DMS153 treated with DMSO at 0.1 percent for 48 hours (cell line): Measurements from ENCODE around the gene ITGA4.

Experiments
- DNase-seq: peaks from one replicate; lab custom pipeline; 2025; ENCODE audit not compliant: unreplicated experiment; lab: John Stamatoyannopoulos, UW

ITGA4 gene

GRCh38 chr2:181457741-181458425, 697 bp downstream of the ITGA4 start:
- DNase-seq = no peak

DNA sequence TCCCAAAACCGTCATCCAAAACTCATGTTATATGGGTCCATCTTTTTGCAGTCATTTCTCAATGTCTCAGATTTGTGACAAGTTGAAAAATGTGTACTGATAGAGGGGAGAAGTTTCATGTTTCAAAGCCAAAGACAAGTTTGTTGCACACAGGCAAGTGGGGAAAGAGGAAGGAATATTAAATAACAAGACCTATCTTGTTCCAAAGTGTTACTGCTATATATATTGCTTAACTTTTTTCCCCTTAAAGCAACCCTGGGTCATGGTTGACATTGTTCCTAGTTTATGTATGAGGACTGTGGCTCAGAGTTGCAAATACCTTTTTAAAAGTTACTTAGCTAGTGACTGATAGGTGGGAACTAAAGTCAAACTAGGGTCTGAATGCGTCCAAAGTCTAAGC, 1.7 kb downstream of the ITGA4 start:
- no peak for DNase-seq

DNA sequence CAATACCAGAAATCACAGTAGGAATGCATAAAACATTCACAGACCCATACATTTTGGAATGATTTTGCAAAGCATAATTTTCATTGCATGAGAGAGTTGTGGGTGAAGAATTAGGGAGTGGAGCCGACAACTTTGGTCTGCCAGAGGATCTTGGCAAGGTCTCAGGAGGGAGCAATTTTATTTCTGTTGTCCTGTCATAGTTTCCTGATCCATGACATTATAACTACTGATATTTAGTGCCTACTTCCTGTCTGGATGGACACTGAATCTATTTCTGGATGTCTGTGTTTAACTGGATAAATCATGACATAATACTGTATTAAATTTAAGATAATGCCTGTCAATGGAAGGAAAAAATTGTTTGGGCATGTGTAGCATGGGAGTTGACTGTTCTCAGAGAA, 2.4 kb downstream of the ITGA4 start:
- DNase-seq = no peak

GRCh38 chr2:181461056-181461997, 4.1 kb downstream of the ITGA4 start:
- DNase-seq = no peak

DNA sequence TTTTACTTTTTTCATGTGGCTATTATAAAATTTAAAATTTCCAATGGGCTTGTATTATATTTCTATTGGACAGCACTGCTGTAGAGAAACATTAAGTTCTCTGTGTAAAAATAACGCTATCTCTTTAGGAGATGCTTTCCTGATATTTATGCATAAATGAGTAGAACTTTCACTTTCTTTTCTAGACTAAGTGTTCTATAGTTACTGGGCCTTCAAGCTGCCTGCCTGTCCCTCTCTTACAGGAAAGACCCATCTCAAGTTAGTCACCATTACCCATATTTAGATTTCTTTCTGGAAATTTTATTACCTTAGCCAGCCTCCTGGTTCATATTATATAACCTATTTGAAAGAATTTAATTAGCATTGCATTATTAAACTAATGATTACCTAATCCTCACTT, 4.8 kb downstream of the ITGA4 start:
- no peak for DNase-seq

DNA sequence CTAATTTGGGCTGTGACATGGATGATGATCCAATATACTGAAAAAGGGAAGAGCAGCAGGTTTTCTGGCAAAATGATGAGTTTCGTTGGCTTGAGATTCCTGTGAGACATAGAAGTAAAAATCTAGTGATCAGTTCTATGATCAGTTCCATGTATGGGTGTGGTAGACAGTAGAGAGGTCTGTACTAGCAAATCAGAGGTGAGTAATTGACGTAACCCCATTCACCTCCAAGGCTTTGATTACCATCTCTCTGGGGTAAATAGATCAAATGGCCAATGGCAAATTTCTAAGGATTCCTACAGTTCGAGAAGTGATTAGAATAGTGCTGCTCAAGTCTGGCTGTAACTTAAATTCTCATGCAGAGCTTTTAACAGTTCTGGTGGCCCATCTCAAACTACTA, 6.4 kb downstream of the ITGA4 start:
- DNase-seq = no peak

DNA sequence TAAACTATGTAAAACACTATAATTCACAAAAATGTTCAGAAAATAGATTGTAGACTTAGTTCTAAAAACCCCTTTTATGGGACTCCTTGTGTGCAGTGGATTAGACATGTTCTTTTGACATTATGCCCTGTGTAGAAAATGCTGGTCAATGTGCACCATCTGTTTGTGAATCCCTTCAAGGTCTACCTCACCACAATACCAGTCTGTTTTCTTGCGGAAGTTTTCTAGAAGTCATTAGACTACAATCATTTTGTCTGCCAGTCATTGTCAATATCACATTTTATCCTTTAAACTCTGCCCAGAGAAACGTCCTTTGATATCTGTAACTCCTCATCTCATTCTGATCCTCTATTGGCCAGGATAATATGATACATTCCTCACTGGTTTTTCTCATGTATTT, 7.8 kb downstream of the ITGA4 start:
- DNase-seq = no peak

- DNase-seq = no peak
Measured at GRCh38 chr2:181465676-181466375, 8.6 kb downstream of the ITGA4 start.

GRCh38 chr2:181466661-181467576, 9.7 kb downstream of the ITGA4 start:
- DNase-seq = peak; percentile 23

DNA sequence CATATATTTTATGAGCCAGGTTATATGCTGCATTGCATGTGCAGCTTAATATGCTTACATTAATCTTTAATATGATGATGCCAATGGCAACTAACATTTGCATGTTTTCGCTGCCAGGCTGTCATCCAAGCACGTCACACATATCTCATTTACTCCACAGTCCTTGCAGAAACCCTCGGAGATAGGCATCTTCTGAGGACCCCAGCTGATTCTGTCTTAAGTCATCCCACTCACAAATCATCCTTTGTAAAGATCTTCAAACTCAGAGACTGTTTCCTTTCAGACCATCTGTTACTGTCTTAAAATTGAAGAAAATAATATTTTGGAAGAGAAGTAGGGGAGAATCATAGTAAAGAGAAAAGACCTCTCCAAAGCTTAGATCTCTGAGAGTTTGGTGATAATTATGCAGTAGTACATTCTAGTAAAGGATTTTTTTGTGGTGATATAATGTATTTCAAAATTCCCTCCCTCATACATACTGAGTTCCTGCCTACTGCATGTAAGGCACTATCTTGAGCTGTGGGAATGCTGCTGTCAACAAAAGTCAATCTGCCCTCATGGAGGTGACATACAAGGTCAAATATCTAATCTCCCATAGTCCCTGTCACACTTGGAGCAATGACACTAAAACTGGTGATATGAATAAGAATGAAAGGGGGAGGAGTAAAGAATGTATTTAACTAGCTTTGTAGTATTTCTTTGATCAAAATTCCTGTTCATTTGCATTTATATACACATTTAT, 11.0 kb downstream of the ITGA4 start:
- DNase-seq = no peak

GRCh38 chr2:181468811-181469210, 11.6 kb downstream of the ITGA4 start:
- DNase-seq = no peak

GRCh38 chr2:181471226-181471625, 14.0 kb downstream of the ITGA4 start:
- no peak for DNase-seq

DNA sequence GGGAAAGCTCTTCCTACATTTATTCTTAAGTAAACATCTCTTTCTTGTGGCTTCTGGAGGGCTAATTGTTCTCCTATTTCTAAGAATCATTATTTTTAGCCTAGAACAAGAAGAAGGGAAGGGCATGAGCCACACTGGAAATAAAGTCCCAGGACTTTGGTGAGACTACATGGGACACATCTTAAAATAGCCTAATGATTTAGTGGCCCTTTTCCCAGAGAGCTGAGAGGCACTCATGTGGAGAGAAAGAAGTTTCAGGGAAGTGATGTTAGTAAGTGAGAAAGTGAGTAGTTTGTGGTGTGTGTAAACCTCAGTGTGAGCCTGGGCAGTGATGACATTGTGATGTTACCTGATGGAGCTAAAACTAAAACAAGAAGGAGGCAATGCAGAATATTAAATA, 14.6 kb downstream of the ITGA4 start:
- DNase-seq = no peak

DNA sequence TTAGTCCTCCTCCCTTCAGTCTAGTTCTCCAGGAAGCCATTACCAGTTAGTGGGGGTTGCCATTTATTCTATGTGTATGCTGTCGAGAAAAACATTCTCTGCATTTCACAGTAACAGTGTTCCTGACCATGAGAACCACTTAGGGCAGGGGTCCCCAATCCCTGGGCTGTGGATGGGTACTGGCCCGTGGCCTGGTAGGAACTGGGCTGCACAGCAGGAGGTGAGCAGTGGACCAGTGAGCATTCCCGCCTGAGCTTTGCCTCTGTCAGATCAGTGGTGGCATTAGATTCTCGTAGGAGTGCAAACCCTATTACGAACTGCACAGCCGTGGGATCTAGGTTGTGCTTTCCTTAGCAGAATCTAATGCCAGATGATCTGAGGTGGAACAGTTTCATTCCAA, 15.8 kb downstream of the ITGA4 start:
- no peak for DNase-seq

DNA sequence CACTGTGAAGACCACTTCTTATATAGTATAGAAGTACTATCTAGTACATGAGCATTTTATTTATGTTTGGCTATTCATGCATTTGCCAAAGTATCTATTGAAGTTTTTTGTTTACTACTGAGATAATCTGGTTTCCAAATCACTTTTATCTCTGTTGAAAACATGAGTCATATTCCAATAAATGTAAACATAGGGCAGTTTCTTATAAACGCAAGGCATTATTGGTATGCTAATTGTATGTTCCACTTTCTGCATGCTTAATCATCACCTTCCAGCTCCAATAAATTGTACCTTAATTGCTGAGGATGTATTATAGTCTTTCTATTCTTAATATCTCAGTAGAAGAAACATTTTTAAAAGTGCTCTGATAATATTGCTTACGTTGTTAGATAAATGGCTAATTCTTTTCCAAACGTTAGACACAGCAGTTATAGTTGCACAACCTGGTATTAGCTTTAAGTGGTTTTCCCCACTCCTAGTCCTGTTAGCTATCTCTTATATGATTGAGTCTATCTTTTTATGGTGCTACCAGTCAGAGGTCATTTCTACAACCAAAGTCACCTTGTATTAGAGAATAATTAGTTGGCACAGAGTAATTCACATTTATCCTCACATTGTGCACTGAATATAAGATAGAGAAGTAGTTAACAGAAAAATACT, 17.2 kb downstream of the ITGA4 start:
- DNase-seq = no peak

DNA sequence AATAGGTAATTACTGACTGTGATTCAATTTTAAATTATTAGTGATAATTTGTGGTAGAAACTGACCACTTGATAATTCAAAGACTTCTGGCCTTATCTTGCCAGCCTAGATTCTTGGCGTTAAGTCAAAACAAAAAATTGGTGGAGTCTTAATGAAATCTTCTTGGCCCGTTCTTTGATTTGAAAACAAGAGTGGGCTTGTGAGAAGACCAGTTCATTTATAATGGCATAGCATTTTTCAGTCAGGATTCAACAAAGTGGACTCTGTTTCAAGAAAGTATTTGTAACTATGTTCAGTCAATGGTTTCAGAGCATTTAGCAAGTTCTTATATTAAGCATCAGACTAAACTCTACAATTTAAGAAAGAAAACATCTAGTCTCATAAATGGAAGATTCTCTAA, 26.0 kb downstream of the ITGA4 start:
- no peak for DNase-seq

- no peak for DNase-seq
Measured at GRCh38 chr2:181483876-181484275, 26.7 kb downstream of the ITGA4 start.

GRCh38 chr2:181484851-181485637, 27.9 kb downstream of the ITGA4 start:
- DNase-seq = no peak

DNA sequence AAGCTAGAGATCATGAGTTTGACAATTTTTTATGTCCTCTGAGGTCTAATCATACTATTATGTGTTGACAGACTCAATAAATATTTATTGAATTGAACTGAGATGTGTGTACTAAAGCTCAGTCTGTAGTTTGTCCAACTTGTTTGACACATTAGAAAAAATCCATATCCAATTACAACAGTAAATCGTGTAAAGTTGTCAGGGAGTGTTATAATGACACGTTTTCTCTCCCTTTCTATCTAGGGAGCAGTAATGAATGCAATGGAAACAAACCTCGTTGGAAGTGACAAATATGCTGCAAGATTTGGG, 28.4 kb downstream of the ITGA4 start:
- DNase-seq = no peak
